Skeletal muscle tissue (tissue), 4 donors: ENCODE data around the gene UBL7. TPM values are rescaled to one million over a fixed set of nuclear protein-coding genes. Genes with fewer than 3 reads are reported as not detected.

Experiments
- H3K27ac ChIP-seq: one replicate; pipeline ENCODE4 v1.7.0; 2013; ENCODE audit warnings: mild to moderate bottlenecking, low read depth, low read length, inconsistent platforms
- H3K27me3 ChIP-seq, 3 donors: one replicate each; pipeline ENCODE4 v1.7.0; 2013; ENCODE audit warnings: low read length in 3 of 3; ENCODE audit not compliant: control insufficient read depth in 3 of 3, insufficient read depth in 3 of 3
- H3K36me3 ChIP-seq, 3 donors: one replicate each; pipeline ENCODE4 v1.7.0; 2013; ENCODE audit warnings: low read length in 3 of 3; ENCODE audit not compliant: control insufficient read depth in 3 of 3, insufficient read depth in 3 of 3
- H3K4me1 ChIP-seq, 3 donors: one replicate each; pipeline ENCODE4 v1.7.0; 2013; ENCODE audit warnings: low read length in 3 of 3, mild to moderate bottlenecking in 3 of 3; ENCODE audit not compliant: control insufficient read depth in 3 of 3, insufficient read depth in 3 of 3
- H3K4me3 ChIP-seq, 3 donors: one replicate each; pipeline ENCODE4 v1.7.0; 2013; ENCODE audit warnings: low read length in 3 of 3
- H3K9ac ChIP-seq, 3 donors: one replicate each; pipeline ENCODE4 v1.7.0; 2013; ENCODE audit warnings: low read length in 3 of 3, mild to moderate bottlenecking in 3 of 3, moderate library complexity in 2 of 3, low read depth in 1 of 3
- H3K9me3 ChIP-seq, 3 donors: one replicate each; pipeline ENCODE4 v1.7.0; 2013; ENCODE audit warnings: low read length in 3 of 3; ENCODE audit not compliant: control insufficient read depth in 3 of 3
- total RNA-seq: library from RNA; depleted of rRNA; stranded (reverse); fragments of >200 nt; gene quantifications from one replicate; pipeline ENCODE4 v1.2.3, GENCODE V29; 2014
- donor health status: Osteomylitis.

UBL7 gene
- total RNA-seq, 1 donor from 2014 or later = 23.0 TPM

GRCh38 chr15:74432271-74432967, 28.5 kb downstream of the UBL7 start:
- Histone ChIP-seq H3K27ac (no peak overlapping the region), H3K36me3 (no peaks in the 10 kb centered on the region), H3K9ac (peak overlapping the region in 1 of 3 donors; percentile 50), H3K4me3 (peak overlapping the region; percentile 14 to 49 (median 35)), H3K27me3 (peaks cover 14 to 18% (median 16%) of the 10 kb centered on the region in 3 donors), H3K9me3 (no peaks in the 10 kb centered on the region), H3K4me1 (peaks cover 0 to 20% (median 18%) of the 10 kb centered on the region in 3 donors)

GRCh38 chr15:74431645-74432044, 29.3 kb downstream of the UBL7 start:
- Histone ChIP-seq H3K4me3 (no peak overlapping the region), H3K4me1 (peaks cover 0 to 20% (median 18%) of the 10 kb centered on the region in 3 donors), H3K9me3 (no peaks in the 10 kb centered on the region), H3K27me3 (peaks cover 14 to 18% (median 16%) of the 10 kb centered on the region in 3 donors), H3K27ac (no peak overlapping the region), H3K9ac (peak overlapping the region in 1 of 3 donors; percentile 33), H3K36me3 (no peaks in the 10 kb centered on the region)

GRCh38 chr15:74431116-74431515, 29.8 kb downstream of the UBL7 start:
- Histone ChIP-seq H3K4me1 (peaks cover 0 to 20% (median 18%) of the 10 kb centered on the region in 3 donors), H3K27ac (no peak overlapping the region), H3K9me3 (no peaks in the 10 kb centered on the region), H3K9ac (peak overlapping the region in 1 of 3 donors; percentile 33), H3K36me3 (no peaks in the 10 kb centered on the region), H3K27me3 (peaks cover 14 to 18% (median 16%) of the 10 kb centered on the region in 3 donors), H3K4me3 (no peak overlapping the region)

GRCh38 chr15:74430510-74430951, 30.4 kb downstream of the UBL7 start:
- H3K36me3 ChIP-seq = no peaks in the 10 kb centered on the region
- peaks cover 14 to 18% (median 16%) of the 10 kb centered on the region in 3 donors for H3K27me3 ChIP-seq
- peaks cover 0 to 20% (median 18%) of the 10 kb centered on the region in 3 donors for H3K4me1 ChIP-seq
- H3K4me3 ChIP-seq = no peak overlapping the region
- H3K27ac ChIP-seq = no peak overlapping the region
- H3K9me3 ChIP-seq = no peaks in the 10 kb centered on the region
- no peak overlapping the region for H3K9ac ChIP-seq

GRCh38 chr15:74429781-74430400, 31.1 kb downstream of the UBL7 start:
- H3K4me3 ChIP-seq = no peak overlapping the region
- no peaks in the 10 kb centered on the region for H3K9me3 ChIP-seq
- H3K4me1 ChIP-seq = peaks cover 0 to 20% (median 18%) of the 10 kb centered on the region in 3 donors
- H3K9ac ChIP-seq = no peak overlapping the region
- H3K36me3 ChIP-seq = no peaks in the 10 kb centered on the region
- no peak overlapping the region for H3K27ac ChIP-seq
- peaks cover 14 to 18% (median 16%) of the 10 kb centered on the region in 3 donors for H3K27me3 ChIP-seq

GRCh38 chr15:74428970-74429780, 31.8 kb downstream of the UBL7 start:
- H3K4me1 ChIP-seq = peaks cover 0 to 18% (median 15%) of the 10 kb centered on the region in 3 donors
- H3K4me3 ChIP-seq = no peak overlapping the region
- no peaks in the 10 kb centered on the region for H3K9me3 ChIP-seq
- no peak overlapping the region for H3K27ac ChIP-seq
- no peak overlapping the region for H3K9ac ChIP-seq
- H3K27me3 ChIP-seq = peaks cover 14 to 18% (median 16%) of the 10 kb centered on the region in 3 donors
- no peaks in the 10 kb centered on the region for H3K36me3 ChIP-seq

GRCh38 chr15:74428442-74428787, 32.5 kb downstream of the UBL7 start:
- peaks cover 0 to 13% (median 12%) of the 10 kb centered on the region in 3 donors for H3K4me1 ChIP-seq
- no peak overlapping the region for H3K27ac ChIP-seq
- no peak overlapping the region for H3K9ac ChIP-seq
- H3K27me3 ChIP-seq = peaks cover 14 to 18% (median 16%) of the 10 kb centered on the region in 3 donors
- no peaks in the 10 kb centered on the region for H3K36me3 ChIP-seq
- H3K4me3 ChIP-seq = no peak overlapping the region
- H3K9me3 ChIP-seq = no peaks in the 10 kb centered on the region

GRCh38 chr15:74427607-74428441, 33.1 kb downstream of the UBL7 start:
- Histone ChIP-seq H3K27ac (no peak overlapping the region), H3K36me3 (no peaks in the 10 kb centered on the region), H3K9me3 (no peaks in the 10 kb centered on the region), H3K9ac (no peak overlapping the region), H3K4me3 (no peak overlapping the region), H3K27me3 (peaks cover 14 to 18% (median 16%) of the 10 kb centered on the region in 3 donors), H3K4me1 (peaks cover 0 to 17% (median 12%) of the 10 kb centered on the region in 3 donors)
